Spleen (tissue), 11 donors: Measurements from ENCODE around the gene PUSL1. TPM values are rescaled to one million over a fixed set of nuclear protein-coding genes. Genes with fewer than 3 reads are reported as not detected.

Experiments used
- DNase-seq: peaks from one replicate; pipeline ENCODE4 v3.0.0-alpha.2; 2020
- H3K27ac ChIP-seq, 8 donors: fragments of 200-600 bp; sonication (generic) in 7 of 8; 1 replicate in 4 of 8; 2 replicates in 4 of 8; pipeline versions ENCODE4 v1.5.0 to v1.8.0; 2016 to 2021; ENCODE audit warnings: inconsistent platforms in 4 of 8, mild to moderate bottlenecking in 4 of 8, moderate library complexity in 1 of 8
- H3K27me3 ChIP-seq, 7 donors: fragments of 200-600 bp; sonication (generic) in 6 of 7; replicated peaks in 1 of 7; 1 replicate in 4 of 7; 2 replicates in 3 of 7; pipeline versions ENCODE4 v1.5.0 to v1.8.0; 2016 to 2021; ENCODE audit warnings: inconsistent platforms in 3 of 7, mild to moderate bottlenecking in 1 of 7
- H3K36me3 ChIP-seq, 6 donors: fragments of 200-600 bp; sonication (generic) in 5 of 6; 1 replicate in 4 of 6; 2 replicates in 2 of 6; pipeline versions ENCODE4 v1.5.0 to v1.8.0; 2016 to 2021; ENCODE audit warnings: inconsistent platforms in 2 of 6
- H3K4me1 ChIP-seq, 6 donors: fragments of 200-600 bp; sonication (generic) in 5 of 6; 1 replicate in 3 of 6; 2 replicates in 3 of 6; pipeline versions ENCODE4 v1.5.0 to v1.8.0; 2016 to 2021; ENCODE audit warnings: inconsistent platforms in 3 of 6
- H3K4me3 ChIP-seq, 8 donors: fragments of 200-600 bp; sonication (generic) in 7 of 8; 1 replicate in 4 of 8; 2 replicates in 4 of 8; pipeline versions ENCODE4 v1.5.0 to v1.8.0; 2016 to 2021; ENCODE audit warnings: inconsistent platforms in 4 of 8, mild to moderate bottlenecking in 4 of 8, moderate library complexity in 2 of 8
- H3K9me3 ChIP-seq, 8 donors: fragments of 200-600 bp; sonication (generic) in 7 of 8; 1 replicate in 4 of 8; 2 replicates in 4 of 8; pipeline versions ENCODE4 v1.5.0 to v1.8.0; 2016 to 2021; ENCODE audit warnings: inconsistent platforms in 4 of 8
- POLR2A ChIP-seq, 3 donors: fragments of 450-650 bp; IDR thresholded peaks; one replicate each; pipeline ENCODE4 v1.5.1; 2017; ENCODE audit warnings: antibody characterized with exemption in 3 of 3, mild to moderate bottlenecking in 1 of 3
- POLR2AphosphoS5 ChIP-seq, 3 donors: sonication (generic); formaldehyde crosslinking; IDR thresholded peaks; one replicate each; pipeline ENCODE4 v1.5.1; 2017; ENCODE audit warnings: antibody characterized with exemption in 3 of 3
- WGBS, 5 donors: extraction: QIAGEN DNeasy Blood & Tissue Kit in 3 of 5; methylation state at CpG; one replicate each; pipeline versions ENCODE4 v1.1.5 to v1.1.7; 2013 to 2018; 5-methylcytosine and 5-hydroxymethylcytosine counted together
- intact Hi-C: fragments of 100-400 bp; cut with DNase I; formaldehyde crosslinking; loops from one replicate; pipeline ENCODE4 v1.15.0; 2023; ENCODE audit warnings: low total_unique reads
- polyA plus RNA-seq, 3 donors: library from polyadenylated mRNA; stranded (reverse); fragments of 200-250 nt; gene quantifications; one replicate each; pipeline ENCODE4 v1.2.1, GENCODE V29; 2013
- total RNA-seq, 7 donors: library from RNA; depleted of rRNA in 3 of 7; stranded (reverse); fragments of >200 nt in 3 of 7; fragmentation: NEBNext Ultra II Directional in 4 of 7; extraction: Animal tissue kit (Norgen Biotek cat#: 25700) in 4 of 7; gene quantifications; one replicate each; pipeline versions ENCODE4 v1.1.0 to v1.2.1, GENCODE V29; 2016 to 2021
- TF ChIP-seq, protein P1 (sequence below), 11 experiments: fragments of 200-600 bp in 7 of 11; fragments of 450-650 bp in 4 of 11; sonication (generic) in 4 of 11; IDR thresholded peaks in 8 of 11; conservative IDR thresholded peaks in 3 of 11; 1 replicate in 7 of 11; 2 replicates in 4 of 11; pipeline versions ENCODE4 v1.4.0 to v1.8.0; 2016 to 2021; ENCODE audit warnings: antibody characterized with exemption in 11 of 11, inconsistent platforms in 4 of 11, mild to moderate bottlenecking in 1 of 11
- donor health status: healthy with polysubstance abuse.
- donor health status: DM: no; HTN: no; CAD: no; lungs with moderate emphysema.
- donor health status: DM: no; HTN: no; CAD: no.
- donor health status: Bipolar disorder and iron deficiency.
- donor health status: healthy.
- donor health status: DM: no; HTN: no; CAD: no.
- donor health status: DM: yes; HTN: yes; CAD: no.

Gene PUSL1
- total and polyA plus RNA-seq, 10 donors, result 9.8 to 22.9 (median 12.8) TPM

DNA sequence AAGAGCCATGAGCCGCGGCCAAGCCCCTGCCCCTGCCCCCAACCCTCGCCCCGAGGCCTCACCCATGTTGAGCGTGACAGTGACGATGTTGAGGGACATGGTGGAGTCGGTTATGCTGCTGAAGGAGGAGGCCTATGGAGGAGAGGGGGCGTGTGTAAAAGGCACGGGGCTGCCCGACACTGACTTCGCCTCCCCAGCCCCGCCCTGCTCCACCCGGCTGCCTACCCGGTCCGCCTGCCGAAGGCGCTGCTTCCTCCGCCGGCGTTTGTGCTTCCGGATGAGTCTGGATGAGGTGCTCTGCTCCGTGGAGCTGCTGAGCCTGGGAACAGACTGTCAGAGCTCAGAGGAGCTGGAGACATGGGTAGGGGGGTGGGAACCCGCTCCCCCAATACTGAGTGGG is 31.8 kb downstream of the PUSL1 start:
- intact Hi-C loops, result no loop called here
- no peak for DNase-seq

DNA sequence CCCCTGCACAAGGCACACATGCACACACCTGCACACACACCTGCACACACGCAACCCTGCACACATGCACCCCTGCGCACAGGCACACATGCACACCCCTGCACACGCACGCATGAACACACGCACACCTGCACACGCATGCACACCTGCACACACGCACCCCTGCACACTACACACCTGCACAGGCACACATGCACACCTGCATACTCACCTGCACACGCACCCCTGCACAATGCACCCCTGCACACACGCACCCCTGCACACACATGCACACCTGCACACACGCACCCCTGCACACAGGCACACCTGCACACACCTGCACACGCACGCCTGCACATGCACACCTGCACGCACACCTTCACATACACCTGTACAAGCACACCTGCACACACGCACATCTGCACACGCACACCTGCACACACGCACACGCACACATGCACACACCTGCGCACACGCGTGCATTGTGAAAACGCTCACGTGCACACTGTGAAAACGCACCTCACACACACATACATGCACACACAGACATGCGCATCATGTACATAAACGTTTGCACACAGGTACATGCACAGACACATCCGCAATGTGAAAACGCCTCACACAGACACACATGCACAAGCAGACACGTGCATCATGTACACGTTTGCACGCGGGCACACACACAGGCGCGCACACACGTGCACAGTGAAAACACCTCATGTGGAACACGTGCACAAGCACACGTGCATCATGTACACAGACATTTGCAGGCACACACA is 32.6 kb downstream of the PUSL1 start:
- peak in 1 of 3 donors; percentile 22 for TF ChIP-seq POLR2AphosphoS5 (IDR thresholded peaks at IDR 0.05)
- TF ChIP-seq, protein P1, sequence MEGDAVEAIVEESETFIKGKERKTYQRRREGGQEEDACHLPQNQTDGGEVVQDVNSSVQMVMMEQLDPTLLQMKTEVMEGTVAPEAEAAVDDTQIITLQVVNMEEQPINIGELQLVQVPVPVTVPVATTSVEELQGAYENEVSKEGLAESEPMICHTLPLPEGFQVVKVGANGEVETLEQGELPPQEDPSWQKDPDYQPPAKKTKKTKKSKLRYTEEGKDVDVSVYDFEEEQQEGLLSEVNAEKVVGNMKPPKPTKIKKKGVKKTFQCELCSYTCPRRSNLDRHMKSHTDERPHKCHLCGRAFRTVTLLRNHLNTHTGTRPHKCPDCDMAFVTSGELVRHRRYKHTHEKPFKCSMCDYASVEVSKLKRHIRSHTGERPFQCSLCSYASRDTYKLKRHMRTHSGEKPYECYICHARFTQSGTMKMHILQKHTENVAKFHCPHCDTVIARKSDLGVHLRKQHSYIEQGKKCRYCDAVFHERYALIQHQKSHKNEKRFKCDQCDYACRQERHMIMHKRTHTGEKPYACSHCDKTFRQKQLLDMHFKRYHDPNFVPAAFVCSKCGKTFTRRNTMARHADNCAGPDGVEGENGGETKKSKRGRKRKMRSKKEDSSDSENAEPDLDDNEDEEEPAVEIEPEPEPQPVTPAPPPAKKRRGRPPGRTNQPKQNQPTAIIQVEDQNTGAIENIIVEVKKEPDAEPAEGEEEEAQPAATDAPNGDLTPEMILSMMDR (IDR thresholded peaks at IDR 0.05 in 8 of 11, conservative IDR thresholded peaks at IDR 0.05 in 3 of 11), result no peak
- TF ChIP-seq POLR2A (IDR thresholded peaks at IDR 0.05), result no peak
- Histone ChIP-seq H3K27ac (no peak overlapping the region), H3K36me3 (peaks cover 0 to 60% (median 19%) of the 10 kb centered on the region in 6 donors), H3K4me3 (no peak overlapping the region), H3K27me3 (no peaks in the 10 kb centered on the region), H3K4me1 (peaks cover 0 to 18% (median 6%) of the 10 kb centered on the region in 6 donors), H3K9me3 (no peaks in the 10 kb centered on the region)
- intact Hi-C loops, result no loop called here
- no peak for DNase-seq
- WGBS, 5 donors, result 92 to 94% (median 94%) methylated on average over 34 to 36 of the region's 36 CpGs

More for the DNA sequence above, 31.8 kb downstream of the PUSL1 start:
- Histone ChIP-seq H3K4me1 (peaks cover 0 to 16% (median 5%) of the 10 kb centered on the region in 6 donors), H3K4me3 (no peak overlapping the region), H3K27ac (no peak overlapping the region), H3K9me3 (no peaks in the 10 kb centered on the region), H3K36me3 (peaks cover 0 to 67% (median 19%) of the 10 kb centered on the region in 6 donors), H3K27me3 (no peaks in the 10 kb centered on the region)
- TF ChIP-seq POLR2A (IDR thresholded peaks at IDR 0.05), result no peak
- TF ChIP-seq, protein P1 (IDR thresholded peaks at IDR 0.05 in 8 of 11, conservative IDR thresholded peaks at IDR 0.05 in 3 of 11), result no peak
- no peak for TF ChIP-seq POLR2AphosphoS5 (IDR thresholded peaks at IDR 0.05)
- WGBS, 5 donors, result 87 to 96% (median 90%) methylated on average over 15 to 23 of the region's 23 CpGs

DNA sequence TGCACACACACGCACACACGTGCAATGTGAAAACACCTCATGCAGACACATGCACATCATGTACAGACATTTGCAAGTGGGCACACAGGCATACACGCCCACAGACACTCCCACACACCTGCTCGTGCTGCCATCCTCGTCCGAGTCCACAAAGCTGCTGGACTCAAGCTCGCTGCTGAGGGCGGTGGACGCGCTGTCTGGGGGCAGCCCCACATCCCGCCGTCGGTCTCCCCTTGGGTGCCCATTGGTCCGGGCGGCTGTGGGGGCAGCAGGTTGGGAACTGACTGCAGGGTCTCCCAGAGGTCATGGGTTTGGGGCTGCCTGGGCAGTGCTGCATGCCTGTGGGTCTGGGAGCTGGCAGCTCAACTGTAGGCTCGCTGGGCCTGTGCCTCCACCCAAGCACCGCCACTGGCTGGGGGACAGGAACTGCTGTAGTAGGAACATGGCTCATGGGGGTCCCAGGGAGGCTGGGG is 33.2 kb downstream of the PUSL1 start:
- DNase-seq, result no peak
- Histone ChIP-seq H3K9me3 (no peaks in the 10 kb centered on the region), H3K4me3 (no peak overlapping the region), H3K27me3 (no peaks in the 10 kb centered on the region), H3K4me1 (peaks cover 0 to 24% (median 12%) of the 10 kb centered on the region in 6 donors), H3K36me3 (peaks cover 0 to 54% (median 19%) of the 10 kb centered on the region in 6 donors), H3K27ac (no peak overlapping the region)
- intact Hi-C loops, result no loop called here
- 93 to 96% (median 94%) methylated on average over 15 to 17 of the region's 17 CpGs for WGBS, 5 donors
- TF ChIP-seq POLR2A (IDR thresholded peaks at IDR 0.05), result no peak
- TF ChIP-seq, protein P1 (IDR thresholded peaks at IDR 0.05 in 8 of 11, conservative IDR thresholded peaks at IDR 0.05 in 3 of 11), result no peak
- TF ChIP-seq POLR2AphosphoS5 (IDR thresholded peaks at IDR 0.05), result no peak

DNA sequence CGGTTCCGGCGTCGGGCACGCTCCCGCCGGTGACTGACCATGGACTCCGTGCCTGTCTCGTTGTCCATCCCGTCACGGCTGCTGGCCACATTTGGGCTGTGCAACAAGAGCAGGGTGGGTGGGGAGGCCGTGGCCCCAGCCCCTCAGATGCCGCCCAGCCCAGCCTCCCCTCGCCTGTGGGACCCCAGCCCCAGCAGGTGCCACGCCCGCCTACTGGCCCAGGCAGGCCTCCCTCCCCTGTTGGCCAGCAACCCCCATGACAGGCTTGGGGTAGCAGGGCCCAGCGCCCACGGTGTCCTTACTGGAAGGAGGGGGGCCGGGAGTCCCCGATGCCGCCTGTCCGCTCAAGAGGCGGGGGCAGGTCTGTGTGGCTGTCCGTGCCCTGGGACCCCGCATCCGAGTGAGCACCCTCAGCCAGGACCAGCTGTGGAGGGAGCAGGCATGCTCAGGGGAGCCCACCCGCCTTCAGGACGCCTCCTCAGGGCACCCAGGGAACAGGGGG is 33.7 kb downstream of the PUSL1 start:
- Histone ChIP-seq H3K27ac (no peak overlapping the region), H3K9me3 (no peaks in the 10 kb centered on the region), H3K4me3 (no peak overlapping the region), H3K36me3 (peaks cover 0 to 49% (median 19%) of the 10 kb centered on the region in 6 donors), H3K4me1 (peaks cover 0 to 29% (median 15%) of the 10 kb centered on the region in 6 donors), H3K27me3 (no peaks in the 10 kb centered on the region)
- WGBS, 5 donors, result 95 to 100% (median 96%) methylated on average over 1 to 28 of the region's 28 CpGs
- no peak for DNase-seq
- intact Hi-C loops, result no loop called here
- TF ChIP-seq, protein P1 (IDR thresholded peaks at IDR 0.05 in 8 of 11, conservative IDR thresholded peaks at IDR 0.05 in 3 of 11), result no peak
- TF ChIP-seq POLR2AphosphoS5 (IDR thresholded peaks at IDR 0.05) (no peak), POLR2A (IDR thresholded peaks at IDR 0.05) (no peak)
